Astrocyte (in vitro differentiated cells and primary cell): ENCODE results near the gene SCAND1.

Source experiments
- CTCF ChIP-seq: IDR thresholded peaks from 2 replicates; pipeline ENCODE4 v1.5.1; 2011; ENCODE audit warnings: low read depth, mild to moderate bottlenecking, inconsistent platforms, low read length, moderate library complexity; ENCODE audit not compliant: insufficient read depth
- EZH2 ChIP-seq: IDR thresholded peaks from 2 replicates; pipeline ENCODE4 v1.6.1; 2012; ENCODE audit warnings: mild to moderate bottlenecking, low read length, inconsistent platforms; ENCODE audit not compliant: insufficient read depth

GRCh38 chr20:35903843-35904242, 50.5 kb downstream of the SCAND1 start:
- TF ChIP-seq CTCF (no peak), EZH2 (no peak)
